Measurements from ENCODE around the gene TRIM65. TPM values are rescaled to one million over a fixed set of nuclear protein-coding genes. Genes with fewer than 3 reads are reported as not detected.

TRIM65 gene
- total RNA-seq, 1 experiment from 2014 or later, result 21.1 TPM

DNA sequence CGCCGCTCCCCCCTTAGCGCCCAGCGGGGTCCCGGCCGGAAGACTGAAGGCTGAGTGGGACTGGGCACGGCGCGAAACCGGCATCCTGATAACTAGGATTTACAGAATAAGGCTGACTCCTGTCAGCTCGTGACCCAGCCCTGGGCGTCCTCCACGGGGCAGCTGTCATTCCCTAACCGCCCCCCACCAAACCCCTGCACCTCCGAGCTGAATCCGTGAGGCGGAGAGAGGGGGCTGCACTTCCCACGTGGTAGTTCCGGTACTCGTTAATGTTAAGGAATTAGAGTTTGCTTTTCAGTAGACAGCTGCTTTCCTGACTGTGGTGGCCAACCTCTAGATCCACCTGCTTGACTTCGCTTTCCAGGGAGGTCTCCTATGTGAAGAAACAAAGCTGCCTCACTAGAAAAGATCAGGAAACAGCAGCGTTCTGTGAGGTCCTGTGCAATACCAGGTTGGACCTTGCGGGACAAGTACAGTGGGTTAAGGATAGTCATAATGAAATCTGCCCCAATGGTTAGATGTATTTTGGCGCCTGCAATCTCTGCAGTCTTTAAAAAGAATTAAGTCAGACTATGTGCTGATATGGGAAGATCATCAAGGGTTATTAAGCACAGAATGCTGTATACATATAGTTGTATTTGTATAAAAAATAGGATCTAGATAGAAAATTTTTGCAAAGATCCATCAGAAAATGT lies 40.5 kb downstream of the TRIM65 start:
- Histone ChIP-seq H3F3A (ENCODE audit: insufficient read depth, low read depth) (peaks cover 40% of the 10 kb centered on the region), H3K4me2 (peak overlapping the region; percentile 82), H3K27ac (peak overlapping the region; percentile 45), H3K9me2 (ENCODE audit: insufficient read depth) (no peaks in the 10 kb centered on the region), H3K79me2 (ENCODE audit: low read depth) (peaks cover 36% of the 10 kb centered on the region), H2AFZ (peak overlapping the region; percentile 80), H3K4me1 (replicated peaks; ENCODE audit: insufficient read depth) (peaks cover 23% of the 10 kb centered on the region), H4K20me1 (ENCODE audit: insufficient read depth) (peaks cover 3% of the 10 kb centered on the region; the same call in 1 of the 2 replicates), H3K27me3 (ENCODE audit: insufficient read depth, low read depth) (no peaks in the 10 kb centered on the region), H3K36me3 (ENCODE audit: low read depth) (peaks cover 3% of the 10 kb centered on the region), H3K4me3 (peak overlapping the region; percentile 74), H3K9me3 (ENCODE audit: insufficient read depth, low read depth) (no peaks in the 10 kb centered on the region)
- no TSS peak for BruUV-seq (replicated peaks)
- TF ChIP-seq CTCF (conservative IDR thresholded peaks at IDR 0.05) (0 out of 2 replicates have a peak, but pooled peaks have one; percentile 52), EZH2 (IDR thresholded peaks at IDR 0.05; ENCODE audit: low read depth) (no peak)
- POLR2A ChIA-PET (ENCODE audit: unreplicated experiment), result interaction anchor here (0.8 to 2.1 kb wide), 3 partner anchors 11 to 67 kb away, joined by 5 to 24 read pairs (median 10); no protein-coding TSS in a partner anchor
- CTCF ChIA-PET, result interaction anchor here (0.5 to 1.6 kb wide), 3 partner anchors 16 to 73 kb away, joined by 4 to 7 read pairs (median 7); no protein-coding TSS in a partner anchor
- intact Hi-C loops (cut with micrococcal nuclease; ENCODE audit: unreplicated experiment), result no loop called here
- DNase-seq, result peak in 1 of 2 experiments; percentile 56

GRCh38 chr17:75855310-75856061 lies 41.3 kb downstream of the TRIM65 start, which contains the start of gene WBP2:
Gene WBP2, minus strand, starts transcription at chr17:75855335. Its CDS starts 38 bp downstream, at chr17:75855297.
- intact Hi-C loops (cut with micrococcal nuclease; ENCODE audit: unreplicated experiment), result loop anchor here (1.0 to 2.0 kb wide), 5 partner anchors 10 to 77 kb away; partner anchors contain the start of gene TRIM65
- CTCF ChIA-PET, result interaction anchor here (0.5 to 1.6 kb wide), 12 partner anchors 10 to 206 kb away, joined by 3 to 17 read pairs (median 5); a partner anchor contains a TSS
- H3K9me2 ChIP-seq (ENCODE audit: insufficient read depth), result no peaks in the 10 kb centered on the region

More at GRCh38 chr17:75855310-75856061, 41.3 kb downstream of the TRIM65 start, which contains the start of gene WBP2:
- H3F3A ChIP-seq (ENCODE audit: insufficient read depth, low read depth), result peaks cover 33% of the 10 kb centered on the region
- H3K27ac ChIP-seq, result peak within 1 kb of the TSS; percentile 79
- TSS peak; percentile 84 for BruUV-seq (replicated peaks)
- peaks cover 3% of the 10 kb centered on the region; the same call in 1 of the 2 replicates for H4K20me1 ChIP-seq (ENCODE audit: insufficient read depth)
- peaks cover 23% of the 10 kb centered on the region for H3K4me1 ChIP-seq (replicated peaks; ENCODE audit: insufficient read depth)
- TF ChIP-seq EZH2 (IDR thresholded peaks at IDR 0.05; ENCODE audit: low read depth), result no peak
- no peak; the same call in none of the 2 replicates for TF ChIP-seq CTCF (conservative IDR thresholded peaks at IDR 0.05)
- H3K27me3 ChIP-seq (ENCODE audit: insufficient read depth, low read depth), result no peaks in the 10 kb centered on the region
- POLR2A ChIA-PET (ENCODE audit: unreplicated experiment), result interaction anchor here (0.5 to 2.1 kb wide), 17 partner anchors 10 to 1414 kb away, joined by 3 to 45 read pairs (median 8); partner anchors contain the start of genes FOXJ1 and SLC25A19
- DNase-seq, result peak; percentile 96 to 100
- peak within 1 kb of the TSS; percentile 80 for H2AFZ ChIP-seq
- H3K36me3 ChIP-seq (ENCODE audit: low read depth), result peaks cover 10% of the 10 kb centered on the region
- H3K9me3 ChIP-seq (ENCODE audit: insufficient read depth, low read depth), result no peaks in the 10 kb centered on the region
- peaks cover 39% of the 10 kb centered on the region for H3K79me2 ChIP-seq (ENCODE audit: low read depth)
- peak within 1 kb of the TSS; percentile 74 for H3K4me3 ChIP-seq
- H3K4me2 ChIP-seq, result peak within 1 kb of the TSS; percentile 88

Data from PC-9 (cell line).